ENCODE measurements around the gene HAUS6. TPM values are rescaled to one million over a fixed set of nuclear protein-coding genes. Genes with fewer than 3 reads are reported as not detected.

Gene HAUS6
- total RNA-seq, 1 donor from 2014 or later: 16.0 TPM

DNA sequence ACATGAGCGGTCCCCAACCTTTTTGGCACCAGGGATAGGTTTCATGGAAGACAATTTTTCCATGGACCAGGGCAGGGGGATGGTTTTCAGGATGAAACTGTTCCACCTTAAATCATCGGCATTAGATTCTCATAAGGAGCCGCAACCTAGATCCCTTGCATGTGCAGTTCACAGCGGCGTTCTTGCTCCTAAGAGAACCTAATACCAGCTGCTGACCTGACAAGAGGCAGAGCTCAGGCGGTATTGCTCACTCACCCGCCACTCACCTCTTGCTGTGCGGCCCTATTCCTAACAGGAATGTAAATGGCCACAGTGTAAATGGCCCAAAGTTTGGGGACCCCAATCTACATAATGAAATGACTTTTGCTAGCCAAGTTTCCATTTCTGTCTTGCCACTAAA, 27.7 kb upstream of the HAUS6 start:
- FAIRE-seq (no peak), DNase-seq (ENCODE audit: low read depth) (no peak)
- no peak overlapping the region for H3K27ac ChIP-seq (ENCODE audit: low read depth, low read length)
- Mint-ChIP-seq H3K36me3 (ENCODE audit: low read depth, unreplicated experiment) (peaks cover 2% of the 10 kb centered on the region), H3K9me3 (ENCODE audit: unreplicated experiment) (peaks cover 5% of the 10 kb centered on the region), H3K4me3 (ENCODE audit: unreplicated experiment) (no peak overlapping the region), H3K27me3 (ENCODE audit: low read depth, unreplicated experiment) (no peaks in the 10 kb centered on the region), H3K4me1 (ENCODE audit: low read depth, unreplicated experiment) (peaks cover 10% of the 10 kb centered on the region), H3K27ac (ENCODE audit: unreplicated experiment) (no peak overlapping the region)
- no peak overlapping the region for H3K9ac ChIP-seq (ENCODE audit: low read length)
- H2AFZ ChIP-seq (ENCODE audit: low read depth, low read length): peak overlapping the region; percentile 22
- H3K4me2 ChIP-seq (ENCODE audit: low read length): peak overlapping the region; percentile 59
- no peaks in the 10 kb centered on the region for H3K27me3 ChIP-seq (ENCODE audit: insufficient read depth, low read length)
- H3K9me3 ChIP-seq (ENCODE audit: insufficient read depth, low read depth, low read length): no peaks in the 10 kb centered on the region
- TF ChIP-seq, protein P1, sequence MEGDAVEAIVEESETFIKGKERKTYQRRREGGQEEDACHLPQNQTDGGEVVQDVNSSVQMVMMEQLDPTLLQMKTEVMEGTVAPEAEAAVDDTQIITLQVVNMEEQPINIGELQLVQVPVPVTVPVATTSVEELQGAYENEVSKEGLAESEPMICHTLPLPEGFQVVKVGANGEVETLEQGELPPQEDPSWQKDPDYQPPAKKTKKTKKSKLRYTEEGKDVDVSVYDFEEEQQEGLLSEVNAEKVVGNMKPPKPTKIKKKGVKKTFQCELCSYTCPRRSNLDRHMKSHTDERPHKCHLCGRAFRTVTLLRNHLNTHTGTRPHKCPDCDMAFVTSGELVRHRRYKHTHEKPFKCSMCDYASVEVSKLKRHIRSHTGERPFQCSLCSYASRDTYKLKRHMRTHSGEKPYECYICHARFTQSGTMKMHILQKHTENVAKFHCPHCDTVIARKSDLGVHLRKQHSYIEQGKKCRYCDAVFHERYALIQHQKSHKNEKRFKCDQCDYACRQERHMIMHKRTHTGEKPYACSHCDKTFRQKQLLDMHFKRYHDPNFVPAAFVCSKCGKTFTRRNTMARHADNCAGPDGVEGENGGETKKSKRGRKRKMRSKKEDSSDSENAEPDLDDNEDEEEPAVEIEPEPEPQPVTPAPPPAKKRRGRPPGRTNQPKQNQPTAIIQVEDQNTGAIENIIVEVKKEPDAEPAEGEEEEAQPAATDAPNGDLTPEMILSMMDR (IDR thresholded peaks at IDR 0.05; ENCODE audit: insufficient read depth, low read depth, low read length): no peak
- TF ChIP-seq EZH2 (IDR thresholded peaks at IDR 0.05; ENCODE audit: insufficient read depth, low read length): no peak
- peaks cover 15% of the 10 kb centered on the region for H3K79me2 ChIP-seq (ENCODE audit: insufficient read depth, low read length)
- no peaks in the 10 kb centered on the region for H4K20me1 ChIP-seq (ENCODE audit: insufficient read depth, low read length)
- H3K4me3 ChIP-seq (ENCODE audit: insufficient read depth, low read depth, low read length): no peak overlapping the region
- peaks cover 24% of the 10 kb centered on the region for H3K4me1 ChIP-seq (ENCODE audit: insufficient read depth, low read length)
- H3K36me3 ChIP-seq (ENCODE audit: insufficient read depth, low read length): no peaks in the 10 kb centered on the region

DNA sequence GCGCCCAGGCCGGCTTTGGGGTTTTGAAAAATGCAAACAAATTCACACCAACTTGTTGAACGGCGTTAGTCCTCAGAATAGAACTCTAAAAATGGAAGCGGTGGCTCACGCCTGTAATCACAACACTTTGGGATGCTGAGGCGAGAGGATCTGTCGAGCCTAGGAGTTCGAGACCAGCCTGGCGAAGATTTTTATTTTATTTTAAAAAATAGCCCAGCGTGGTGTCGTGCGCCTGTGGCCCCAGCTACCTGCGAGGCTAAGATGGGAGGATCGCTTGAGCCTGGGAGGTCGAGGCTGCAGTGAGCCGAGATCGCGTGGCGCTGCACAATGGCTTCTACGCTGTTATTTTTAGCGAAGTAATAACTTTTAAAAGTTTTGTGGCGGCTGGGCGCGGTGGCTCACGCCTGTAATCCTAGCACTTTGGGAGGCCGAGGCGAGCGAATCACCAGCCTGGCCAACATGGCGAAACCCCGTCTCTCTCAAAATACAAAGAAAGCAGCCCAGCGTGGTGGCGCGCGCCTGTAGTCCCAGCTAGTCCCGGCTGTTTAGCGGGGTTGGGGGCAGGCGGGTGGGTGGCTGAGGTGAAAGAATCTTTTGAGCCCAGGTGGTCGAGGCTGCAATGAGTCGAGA, 25.3 kb upstream of the HAUS6 start:
- Histone ChIP-seq H3K4me1 (ENCODE audit: insufficient read depth, low read length) (peaks cover 24% of the 10 kb centered on the region), H3K36me3 (ENCODE audit: insufficient read depth, low read length) (peaks cover 8% of the 10 kb centered on the region), H3K79me2 (ENCODE audit: insufficient read depth, low read length) (peaks cover 15% of the 10 kb centered on the region), H3K9me3 (ENCODE audit: insufficient read depth, low read depth, low read length) (no peaks in the 10 kb centered on the region), H2AFZ (ENCODE audit: low read depth, low read length) (peak overlapping the region; percentile 95), H3K27me3 (ENCODE audit: insufficient read depth, low read length) (no peaks in the 10 kb centered on the region), H3K4me2 (ENCODE audit: low read length) (peak overlapping the region; percentile 92), H3K4me3 (ENCODE audit: insufficient read depth, low read depth, low read length) (peak overlapping the region; percentile 94), H3K9ac (ENCODE audit: low read length) (peak overlapping the region; percentile 90), H3K27ac (ENCODE audit: low read depth, low read length) (peak overlapping the region; percentile 68), H4K20me1 (ENCODE audit: insufficient read depth, low read length) (no peaks in the 10 kb centered on the region)
- Mint-ChIP-seq H3K4me1 (ENCODE audit: low read depth, unreplicated experiment) (peaks cover 10% of the 10 kb centered on the region), H3K9me3 (ENCODE audit: unreplicated experiment) (peaks cover 3% of the 10 kb centered on the region), H3K4me3 (ENCODE audit: unreplicated experiment) (peak overlapping the region; percentile 81), H3K36me3 (ENCODE audit: low read depth, unreplicated experiment) (peaks cover 2% of the 10 kb centered on the region), H3K27ac (ENCODE audit: unreplicated experiment) (no peak overlapping the region), H3K27me3 (ENCODE audit: low read depth, unreplicated experiment) (no peaks in the 10 kb centered on the region)
- FAIRE-seq: no peak
- DNase-seq (ENCODE audit: low read depth): no peak
- TF ChIP-seq, protein P1 (IDR thresholded peaks at IDR 0.05; ENCODE audit: insufficient read depth, low read depth, low read length): no peak
- TF ChIP-seq EZH2 (IDR thresholded peaks at IDR 0.05; ENCODE audit: insufficient read depth, low read length): no peak

DNA sequence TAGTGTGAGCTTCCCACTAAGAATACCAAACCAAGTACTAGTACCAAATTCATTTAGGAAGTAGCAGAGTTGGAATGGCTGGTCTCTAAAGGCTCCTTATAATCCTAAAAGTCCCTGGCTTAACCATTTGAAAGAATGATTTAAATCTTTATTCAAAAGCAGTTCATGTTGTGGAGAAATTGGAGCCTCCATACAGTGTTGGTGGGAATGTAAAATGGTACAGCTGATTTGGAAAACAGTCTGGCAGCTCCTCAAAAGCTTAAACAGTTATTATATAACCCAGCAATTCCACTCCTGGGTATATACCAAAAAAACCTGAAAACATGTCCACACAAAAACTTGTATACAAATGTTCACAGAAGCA, 21.7 kb upstream of the HAUS6 start:
- peaks cover 15% of the 10 kb centered on the region for H3K79me2 ChIP-seq (ENCODE audit: insufficient read depth, low read length)
- no peak overlapping the region for H3K4me2 ChIP-seq (ENCODE audit: low read length)
- FAIRE-seq: no peak
- peaks cover 3% of the 10 kb centered on the region for H3K9me3 Mint-ChIP-seq (ENCODE audit: unreplicated experiment)
- no peak overlapping the region for H3K27ac Mint-ChIP-seq (ENCODE audit: unreplicated experiment)
- H4K20me1 ChIP-seq (ENCODE audit: insufficient read depth, low read length): no peaks in the 10 kb centered on the region
- H3K4me1 ChIP-seq (ENCODE audit: insufficient read depth, low read length): peaks cover 13% of the 10 kb centered on the region
- H3K9ac ChIP-seq (ENCODE audit: low read length): no peak overlapping the region
- H3K27me3 Mint-ChIP-seq (ENCODE audit: low read depth, unreplicated experiment): no peaks in the 10 kb centered on the region
- H3K36me3 Mint-ChIP-seq (ENCODE audit: low read depth, unreplicated experiment): peaks cover 2% of the 10 kb centered on the region
- no peak for TF ChIP-seq EZH2 (IDR thresholded peaks at IDR 0.05; ENCODE audit: insufficient read depth, low read length)
- TF ChIP-seq, protein P1 (IDR thresholded peaks at IDR 0.05; ENCODE audit: insufficient read depth, low read depth, low read length): no peak
- no peaks in the 10 kb centered on the region for H3K27me3 ChIP-seq (ENCODE audit: insufficient read depth, low read length)
- H3K27ac ChIP-seq (ENCODE audit: low read depth, low read length): no peak overlapping the region
- no peaks in the 10 kb centered on the region for H3K9me3 ChIP-seq (ENCODE audit: insufficient read depth, low read depth, low read length)
- no peak overlapping the region for H3K4me3 ChIP-seq (ENCODE audit: insufficient read depth, low read depth, low read length)
- H3K4me1 Mint-ChIP-seq (ENCODE audit: low read depth, unreplicated experiment): peaks cover 5% of the 10 kb centered on the region
- DNase-seq (ENCODE audit: low read depth): no peak
- H3K4me3 Mint-ChIP-seq (ENCODE audit: unreplicated experiment): no peak overlapping the region
- peaks cover 24% of the 10 kb centered on the region for H3K36me3 ChIP-seq (ENCODE audit: insufficient read depth, low read length)
- H2AFZ ChIP-seq (ENCODE audit: low read depth, low read length): no peak overlapping the region
